D721Med (cell line): ENCODE results near the gene RAB5A.
"Not testable (repeated sequence)": the region's sequence is repeated elsewhere in the genome, so short reads cannot be mapped to it uniquely, and the experiment has no call there.

ENCODE experiments used
- DNase-seq: peaks from one replicate; pipeline ENCODE4 v3.0.0; 2011; ENCODE audit warnings: low spot score; ENCODE audit not compliant: insufficient read length
- FAIRE-seq: peaks from 2 replicates; lab custom pipeline; 2011; peaks lifted over from hg19 to GRCh38; lab: Jason Lieb, UNC
- CTCF ChIP-seq: IDR thresholded peaks from 2 replicates; pipeline ENCODE4 v1.5.1; 2012; ENCODE audit warnings: mild to moderate bottlenecking, control low read depth; ENCODE audit not compliant: insufficient read depth; ENCODE audit errors: missing control alignments

The RAB5A gene

GRCh38 chr3:19946832-19947548 is at the start of gene RAB5A:
RAB5A (plus strand) TSS chr3:19947097; CDS start chr3:19950899, 3,802 bp downstream.
- TF ChIP-seq CTCF = no peak
- DNase-seq (peak; percentile 64), FAIRE-seq (no peak)

GRCh38 chr3:19898721-19899120 is 48.2 kb upstream of the RAB5A start:
- FAIRE-seq = no peak
- no peak for DNase-seq
- no peak for TF ChIP-seq CTCF

GRCh38 chr3:19899264-19899663 is 47.6 kb upstream of the RAB5A start:
- DNase-seq (no peak), FAIRE-seq (no peak)
- TF ChIP-seq CTCF = no peak

GRCh38 chr3:19899833-19900232 is 47.1 kb upstream of the RAB5A start:
- not testable (repeated sequence) for FAIRE-seq, DNase-seq

GRCh38 chr3:19901337-19901736 is 45.6 kb upstream of the RAB5A start:
- TF ChIP-seq CTCF = peak; percentile 11
- FAIRE-seq = no peak
- DNase-seq = no peak

GRCh38 chr3:19901918-19902317 is 45.0 kb upstream of the RAB5A start:
- FAIRE-seq (no peak), DNase-seq (no peak)
- TF ChIP-seq CTCF = no peak

GRCh38 chr3:19903649-19904048 is 43.2 kb upstream of the RAB5A start:
- DNase-seq (no peak), FAIRE-seq (no peak)
- TF ChIP-seq CTCF = no peak
